NCI-H1417 treated with DMSO at 0.1 percent for 48 hours (cell line): ENCODE measurements around the gene EIF5B.
A peak's percentile ranks its signal among the peaks of the same experiment; 100 is the strongest.
"Not testable (repeated sequence)": the region's sequence is repeated elsewhere in the genome, so short reads cannot be mapped to it uniquely, and the experiment has no call there.

Experiments
- DNase-seq: peaks from one replicate; lab custom pipeline; 2025; lab: John Stamatoyannopoulos, UW

Gene EIF5B

GRCh38 chr2:99337113-99338028 lies at the start of gene EIF5B:
TSS of gene EIF5B (plus strand) at chr2:99337389. CDS start at chr2:99337555, 166 bp downstream.
- DNase-seq = peak; percentile 67

- no peak for DNase-seq
Measured at GRCh38 chr2:99297994-99298393, 39.2 kb upstream of the EIF5B start.

GRCh38 chr2:99299580-99299979 lies 37.6 kb upstream of the EIF5B start:
- DNase-seq = no peak

- DNase-seq = not testable (repeated sequence)
Measured at GRCh38 chr2:99301097-99301496, 36.1 kb upstream of the EIF5B start, which contains the start of gene LYG1. TSS of gene LYG1 (minus strand) at chr2:99301197. CDS start at chr2:99295670, 5,527 bp downstream.

- no peak for DNase-seq
Measured at GRCh38 chr2:99317161-99317872, 19.9 kb upstream of the EIF5B start.

- DNase-seq = not testable (repeated sequence)
Measured at GRCh38 chr2:99317873-99318200, 19.4 kb upstream of the EIF5B start.

GRCh38 chr2:99325384-99325783 lies 11.8 kb upstream of the EIF5B start:
- no peak for DNase-seq

GRCh38 chr2:99335911-99336803 lies 1.0 kb upstream of the EIF5B start, which contains the start of gene TXNDC9:
TSS of gene TXNDC9 (minus strand) at chr2:99336333. CDS start at chr2:99333210, 3,123 bp downstream.
- peak; percentile 87 for DNase-seq

- no peak for DNase-seq
Measured at GRCh38 chr2:99336804-99337112, 431 bp upstream of the EIF5B start.

GRCh38 chr2:99338029-99338585 lies 918 bp downstream of the EIF5B start:
- DNase-seq = no peak

- DNase-seq = no peak
Measured at GRCh38 chr2:99340669-99341236, 3.6 kb downstream of the EIF5B start.

GRCh38 chr2:99342536-99342935 lies 5.3 kb downstream of the EIF5B start:
- no peak for DNase-seq

- not testable (repeated sequence) for DNase-seq
Measured at GRCh38 chr2:99345446-99345845, 8.3 kb downstream of the EIF5B start.

- DNase-seq = no peak
Measured at GRCh38 chr2:99346218-99346617, 9.0 kb downstream of the EIF5B start.

GRCh38 chr2:99348173-99348572 lies 11.0 kb downstream of the EIF5B start:
- no peak for DNase-seq

- no peak for DNase-seq
Measured at GRCh38 chr2:99350194-99350593, 13.0 kb downstream of the EIF5B start.

GRCh38 chr2:99354070-99354469 lies 16.9 kb downstream of the EIF5B start:
- DNase-seq = no peak

- DNase-seq = not testable (repeated sequence)
Measured at GRCh38 chr2:99354825-99355224, 17.6 kb downstream of the EIF5B start.

- DNase-seq = no peak
Measured at GRCh38 chr2:99356853-99357252, 19.7 kb downstream of the EIF5B start.

GRCh38 chr2:99365661-99366060 lies 28.5 kb downstream of the EIF5B start:
- DNase-seq = no peak

- DNase-seq = not testable (repeated sequence)
Measured at GRCh38 chr2:99368854-99369253, 31.7 kb downstream of the EIF5B start.
